ENCODE data around the gene IL1RAPL1.

The IL1RAPL1 gene

DNA sequence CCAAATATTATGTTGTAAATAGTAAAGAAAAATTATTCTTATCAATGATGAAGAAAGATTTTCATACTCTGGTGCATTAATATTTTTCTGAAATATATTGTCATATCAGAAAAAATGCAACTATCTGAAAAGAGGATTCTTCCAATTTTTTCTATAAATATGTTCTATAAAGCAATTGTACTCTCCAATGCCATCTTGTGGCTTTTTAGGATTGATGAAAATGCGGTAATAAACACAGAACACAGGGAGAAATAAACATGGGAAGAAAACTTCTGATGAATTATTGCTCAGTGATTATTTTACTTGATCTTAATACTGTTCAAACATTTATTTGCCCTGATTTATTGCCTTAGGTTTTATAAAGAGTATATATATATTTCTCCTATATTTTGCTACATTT is 215.4 kb downstream of the IL1RAPL1 start:
- Histone ChIP-seq H2AFZ (ENCODE audit: low read length) (no peak overlapping the region), H3K9me2 (replicated peaks; ENCODE audit: low read depth, low read length) (no peaks in the 10 kb centered on the region)

GRCh38 chrX:28835991-28836390 is 248.7 kb downstream of the IL1RAPL1 start:
- no peaks in the 10 kb centered on the region for H3F3A ChIP-seq (ENCODE audit: low read depth)
- no peak overlapping the region for H3K9ac ChIP-seq (ENCODE audit: low read depth, low read length, poor library complexity, severe bottlenecking)
- no peak overlapping the region for H3K4me3 ChIP-seq (ENCODE audit: low read length, poor library complexity, severe bottlenecking)
- H3K27me3 ChIP-seq (ENCODE audit: insufficient read depth, low read length, poor library complexity, severe bottlenecking), result no peaks in the 10 kb centered on the region
- H3K9me3 ChIP-seq (ENCODE audit: insufficient read depth, low read depth, low read length), result no peaks in the 10 kb centered on the region
- no peak overlapping the region for H3K4me2 ChIP-seq (ENCODE audit: low read depth, low read length, poor library complexity, severe bottlenecking)
- no peaks in the 10 kb centered on the region for H3K9me2 ChIP-seq (replicated peaks; ENCODE audit: low read depth, low read length)
- H3K79me2 ChIP-seq (ENCODE audit: insufficient read depth, low read length), result no peaks in the 10 kb centered on the region
- H3K36me3 ChIP-seq (ENCODE audit: insufficient read depth, low read length), result no peaks in the 10 kb centered on the region
- no peaks in the 10 kb centered on the region for H3K4me1 ChIP-seq (ENCODE audit: insufficient read depth, low read length, poor library complexity, severe bottlenecking)
- no peaks in the 10 kb centered on the region for H4K20me1 ChIP-seq (ENCODE audit: insufficient read depth, low read length, poor library complexity, severe bottlenecking)
- no peak for TF ChIP-seq EZH2phosphoT487 (IDR thresholded peaks at IDR 0.05; ENCODE audit: borderline replicate concordance)
- TF ChIP-seq, protein P1, sequence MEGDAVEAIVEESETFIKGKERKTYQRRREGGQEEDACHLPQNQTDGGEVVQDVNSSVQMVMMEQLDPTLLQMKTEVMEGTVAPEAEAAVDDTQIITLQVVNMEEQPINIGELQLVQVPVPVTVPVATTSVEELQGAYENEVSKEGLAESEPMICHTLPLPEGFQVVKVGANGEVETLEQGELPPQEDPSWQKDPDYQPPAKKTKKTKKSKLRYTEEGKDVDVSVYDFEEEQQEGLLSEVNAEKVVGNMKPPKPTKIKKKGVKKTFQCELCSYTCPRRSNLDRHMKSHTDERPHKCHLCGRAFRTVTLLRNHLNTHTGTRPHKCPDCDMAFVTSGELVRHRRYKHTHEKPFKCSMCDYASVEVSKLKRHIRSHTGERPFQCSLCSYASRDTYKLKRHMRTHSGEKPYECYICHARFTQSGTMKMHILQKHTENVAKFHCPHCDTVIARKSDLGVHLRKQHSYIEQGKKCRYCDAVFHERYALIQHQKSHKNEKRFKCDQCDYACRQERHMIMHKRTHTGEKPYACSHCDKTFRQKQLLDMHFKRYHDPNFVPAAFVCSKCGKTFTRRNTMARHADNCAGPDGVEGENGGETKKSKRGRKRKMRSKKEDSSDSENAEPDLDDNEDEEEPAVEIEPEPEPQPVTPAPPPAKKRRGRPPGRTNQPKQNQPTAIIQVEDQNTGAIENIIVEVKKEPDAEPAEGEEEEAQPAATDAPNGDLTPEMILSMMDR (conservative IDR thresholded peaks at IDR 0.05; ENCODE audit: low read length), result no peak
- no peak overlapping the region for H2AFZ ChIP-seq (ENCODE audit: low read length)

More for the DNA sequence above, 215.4 kb downstream of the IL1RAPL1 start:
- H3K4me3 ChIP-seq (ENCODE audit: low read length, poor library complexity, severe bottlenecking), result no peak overlapping the region
- H3F3A ChIP-seq (ENCODE audit: low read depth), result no peaks in the 10 kb centered on the region
- no peaks in the 10 kb centered on the region for H3K79me2 ChIP-seq (ENCODE audit: insufficient read depth, low read length)
- no peaks in the 10 kb centered on the region for H3K27me3 ChIP-seq (ENCODE audit: insufficient read depth, low read length, poor library complexity, severe bottlenecking)
- no peaks in the 10 kb centered on the region for H3K9me3 ChIP-seq (ENCODE audit: insufficient read depth, low read depth, low read length)
- H3K36me3 ChIP-seq (ENCODE audit: insufficient read depth, low read length), result no peaks in the 10 kb centered on the region
- no peaks in the 10 kb centered on the region for H4K20me1 ChIP-seq (ENCODE audit: insufficient read depth, low read length, poor library complexity, severe bottlenecking)
- H3K4me2 ChIP-seq (ENCODE audit: low read depth, low read length, poor library complexity, severe bottlenecking), result no peak overlapping the region
- no peaks in the 10 kb centered on the region for H3K4me1 ChIP-seq (ENCODE audit: insufficient read depth, low read length, poor library complexity, severe bottlenecking)
- H3K9ac ChIP-seq (ENCODE audit: low read depth, low read length, poor library complexity, severe bottlenecking), result no peak overlapping the region
- no peak for TF ChIP-seq EZH2phosphoT487 (IDR thresholded peaks at IDR 0.05; ENCODE audit: borderline replicate concordance)
- TF ChIP-seq, protein P1 (conservative IDR thresholded peaks at IDR 0.05; ENCODE audit: low read length), result no peak

DNA sequence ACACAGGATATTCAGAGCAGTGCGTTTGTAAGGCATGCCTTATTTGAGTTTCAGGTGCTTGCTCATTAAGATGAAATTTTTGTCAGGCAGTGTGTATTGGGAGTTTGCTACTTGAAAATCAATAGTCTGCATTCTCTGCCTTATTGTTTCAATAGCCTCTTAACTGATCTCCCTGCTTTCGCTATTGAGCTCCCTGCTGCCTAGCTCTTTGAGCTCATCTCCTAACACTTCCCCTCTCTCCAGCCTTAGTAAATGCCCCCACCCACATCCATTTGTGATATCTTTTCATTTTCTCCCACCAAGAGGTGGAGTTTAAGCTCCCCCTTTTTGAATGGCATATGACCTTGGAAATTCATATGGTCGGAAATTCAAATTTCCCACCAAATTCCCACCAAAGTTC is 256.6 kb downstream of the IL1RAPL1 start:
- no peak overlapping the region for H3K4me3 ChIP-seq (ENCODE audit: low read length, poor library complexity, severe bottlenecking)
- H3K27me3 ChIP-seq (ENCODE audit: insufficient read depth, low read length, poor library complexity, severe bottlenecking), result no peaks in the 10 kb centered on the region
- TF ChIP-seq, protein P1 (conservative IDR thresholded peaks at IDR 0.05; ENCODE audit: low read length), result no peak
- TF ChIP-seq EZH2phosphoT487 (IDR thresholded peaks at IDR 0.05; ENCODE audit: borderline replicate concordance), result no peak
- no peaks in the 10 kb centered on the region for H3K9me3 ChIP-seq (ENCODE audit: insufficient read depth, low read depth, low read length)
- no peaks in the 10 kb centered on the region for H3K9me2 ChIP-seq (replicated peaks; ENCODE audit: low read depth, low read length)
- H3K79me2 ChIP-seq (ENCODE audit: insufficient read depth, low read length), result no peaks in the 10 kb centered on the region
- H4K20me1 ChIP-seq (ENCODE audit: insufficient read depth, low read length, poor library complexity, severe bottlenecking), result no peaks in the 10 kb centered on the region
- H3F3A ChIP-seq (ENCODE audit: low read depth), result no peaks in the 10 kb centered on the region
- H3K36me3 ChIP-seq (ENCODE audit: insufficient read depth, low read length), result no peaks in the 10 kb centered on the region
- no peak overlapping the region for H3K4me2 ChIP-seq (ENCODE audit: low read depth, low read length, poor library complexity, severe bottlenecking)
- H2AFZ ChIP-seq (ENCODE audit: low read length), result no peak overlapping the region
- no peaks in the 10 kb centered on the region for H3K4me1 ChIP-seq (ENCODE audit: insufficient read depth, low read length, poor library complexity, severe bottlenecking)
- no peak overlapping the region for H3K9ac ChIP-seq (ENCODE audit: low read depth, low read length, poor library complexity, severe bottlenecking)
